Left ventricle myocardium inferior (tissue), 1 donor: Measurements from ENCODE around the gene ZNF76. TPM values are rescaled to one million over a fixed set of nuclear protein-coding genes. Genes with fewer than 3 reads are reported as not detected.

Experiments
- DNase-seq: peaks from one replicate; pipeline ENCODE4 v3.0.0-alpha.2; 2020
- H3K27ac ChIP-seq: fragments of 200-600 bp; replicated peaks from 2 replicates; pipeline ENCODE4 v1.8.0; 2021
- H3K27me3 ChIP-seq: fragments of 200-600 bp; 2 replicates; pipeline ENCODE4 v1.8.0; 2021; ENCODE audit warnings: low read depth
- H3K36me3 ChIP-seq: fragments of 200-600 bp; 2 replicates; pipeline ENCODE4 v1.8.0; 2021
- H3K4me1 ChIP-seq: fragments of 200-600 bp; 2 replicates; pipeline ENCODE4 v1.8.0; 2021
- H3K4me3 ChIP-seq: fragments of 200-600 bp; 2 replicates; pipeline ENCODE4 v1.8.0; 2021; ENCODE audit warnings: mild to moderate bottlenecking, moderate library complexity
- H3K9me3 ChIP-seq: fragments of 200-600 bp; replicated peaks from 2 replicates; pipeline ENCODE4 v1.8.0; 2021
- intact Hi-C: fragments of 100-400 bp; cut with micrococcal nuclease; formaldehyde crosslinking; loops from one replicate; pipeline ENCODE4 v1.11.0; 2022
- total RNA-seq: library from RNA; stranded (reverse); fragmentation: NEBNext Ultra II Directional; extraction: Animal tissue kit (Norgen Biotek cat#: 25700); gene quantifications from one replicate; pipeline ENCODE4 v1.2.1, GENCODE V29; 2021
- TF ChIP-seq, protein P1 (sequence below): fragments of 200-600 bp; IDR thresholded peaks from 2 replicates; pipeline ENCODE4 v1.8.0; 2021; ENCODE audit warnings: antibody characterized with exemption, mild to moderate bottlenecking, borderline replicate concordance
- donor health status: DM: no; HTN: yes; CAD: no; lungs with severe emphysema.

ZNF76 gene
- total RNA-seq, 1 donor from 2014 or later: 38.7 TPM

DNA sequence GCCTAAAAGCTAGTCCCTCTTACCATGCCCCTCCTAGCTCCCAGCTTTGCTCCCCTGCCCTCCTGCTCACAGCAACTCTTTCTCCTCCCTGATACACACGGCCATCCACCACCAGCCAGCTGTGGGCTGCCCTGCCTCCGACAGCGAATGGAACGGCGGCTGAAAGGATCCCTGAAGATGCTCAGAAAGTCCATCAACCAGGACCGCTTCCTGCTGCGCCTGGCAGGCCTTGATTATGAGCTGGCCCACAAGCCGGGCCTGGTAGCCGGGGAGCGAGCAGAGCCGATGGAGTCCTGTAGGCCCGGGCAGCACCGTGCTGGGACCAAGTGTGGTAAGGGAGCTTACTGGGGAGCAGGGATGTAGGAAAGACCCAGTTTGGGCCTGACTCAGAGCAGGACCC, 16.6 kb upstream of the ZNF76 start:
- no peak for DNase-seq
- intact Hi-C loops: loop anchor here (10.0 kb wide), 1 partner anchor 98 kb away; the partner anchor contains the start of gene TCP11
- TF ChIP-seq, protein P1, sequence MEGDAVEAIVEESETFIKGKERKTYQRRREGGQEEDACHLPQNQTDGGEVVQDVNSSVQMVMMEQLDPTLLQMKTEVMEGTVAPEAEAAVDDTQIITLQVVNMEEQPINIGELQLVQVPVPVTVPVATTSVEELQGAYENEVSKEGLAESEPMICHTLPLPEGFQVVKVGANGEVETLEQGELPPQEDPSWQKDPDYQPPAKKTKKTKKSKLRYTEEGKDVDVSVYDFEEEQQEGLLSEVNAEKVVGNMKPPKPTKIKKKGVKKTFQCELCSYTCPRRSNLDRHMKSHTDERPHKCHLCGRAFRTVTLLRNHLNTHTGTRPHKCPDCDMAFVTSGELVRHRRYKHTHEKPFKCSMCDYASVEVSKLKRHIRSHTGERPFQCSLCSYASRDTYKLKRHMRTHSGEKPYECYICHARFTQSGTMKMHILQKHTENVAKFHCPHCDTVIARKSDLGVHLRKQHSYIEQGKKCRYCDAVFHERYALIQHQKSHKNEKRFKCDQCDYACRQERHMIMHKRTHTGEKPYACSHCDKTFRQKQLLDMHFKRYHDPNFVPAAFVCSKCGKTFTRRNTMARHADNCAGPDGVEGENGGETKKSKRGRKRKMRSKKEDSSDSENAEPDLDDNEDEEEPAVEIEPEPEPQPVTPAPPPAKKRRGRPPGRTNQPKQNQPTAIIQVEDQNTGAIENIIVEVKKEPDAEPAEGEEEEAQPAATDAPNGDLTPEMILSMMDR: no peak
- peaks cover 45% of the 10 kb centered on the region for H3K36me3 ChIP-seq
- H3K4me3 ChIP-seq: no peak overlapping the region
- peaks cover 35% of the 10 kb centered on the region for H3K4me1 ChIP-seq
- no peaks in the 10 kb centered on the region for H3K27me3 ChIP-seq
- H3K27ac ChIP-seq: no peak overlapping the region
- no peaks in the 10 kb centered on the region for H3K9me3 ChIP-seq

DNA sequence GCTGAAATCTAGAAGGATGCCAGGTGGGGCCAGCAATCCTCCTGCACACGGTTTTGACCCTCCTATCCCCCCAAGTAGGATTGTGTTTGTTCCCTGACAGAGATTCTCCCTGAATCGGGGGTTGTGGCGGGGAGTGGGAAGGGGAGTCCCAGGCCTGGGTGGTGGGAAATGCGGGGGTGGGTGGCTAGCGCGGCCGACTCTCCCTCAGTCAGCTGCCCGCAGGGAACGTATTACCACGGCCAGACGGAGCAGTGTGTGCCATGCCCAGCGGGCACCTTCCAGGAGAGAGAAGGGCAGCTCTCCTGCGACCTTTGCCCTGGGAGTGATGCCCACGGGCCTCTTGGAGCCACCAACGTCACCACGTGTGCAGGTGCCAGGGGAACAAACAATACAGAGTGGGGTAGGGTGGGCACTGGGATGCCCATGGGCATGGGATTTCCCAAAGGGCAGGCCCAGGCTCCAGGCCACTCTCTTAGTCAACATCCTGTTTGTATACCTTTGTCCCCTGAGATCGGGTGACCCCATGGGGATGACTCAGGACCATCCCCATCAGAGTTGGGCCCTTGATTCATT, 16.1 kb upstream of the ZNF76 start:
- no peak overlapping the region for H3K4me3 ChIP-seq
- peaks cover 35% of the 10 kb centered on the region for H3K4me1 ChIP-seq
- no peak overlapping the region for H3K27ac ChIP-seq
- no peak for DNase-seq
- intact Hi-C loops: loop anchor here (10.0 kb wide), 1 partner anchor 99 kb away; the partner anchor contains the start of gene TCP11
- H3K9me3 ChIP-seq: no peaks in the 10 kb centered on the region
- no peaks in the 10 kb centered on the region for H3K27me3 ChIP-seq
- TF ChIP-seq, protein P1: no peak
- H3K36me3 ChIP-seq: peaks cover 45% of the 10 kb centered on the region

DNA sequence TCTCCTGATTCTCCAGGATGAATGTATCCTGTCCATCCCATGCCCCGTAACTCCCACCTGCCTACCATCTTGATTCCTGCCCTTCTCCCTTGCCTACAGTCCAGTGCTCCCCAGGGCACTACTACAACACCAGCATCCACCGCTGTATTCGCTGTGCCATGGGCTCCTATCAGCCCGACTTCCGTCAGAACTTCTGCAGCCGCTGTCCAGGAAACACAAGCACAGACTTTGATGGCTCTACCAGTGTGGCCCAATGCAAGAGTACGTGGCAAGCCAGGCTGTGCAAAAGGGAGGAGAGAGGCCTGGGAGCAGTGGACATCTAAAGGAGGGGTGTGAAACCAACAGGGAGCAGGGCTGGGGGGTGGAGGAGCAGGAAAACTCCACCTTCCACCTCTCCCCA, 15.0 kb upstream of the ZNF76 start:
- Histone ChIP-seq H3K36me3 (peaks cover 43% of the 10 kb centered on the region), H3K4me1 (peaks cover 35% of the 10 kb centered on the region)

DNA sequence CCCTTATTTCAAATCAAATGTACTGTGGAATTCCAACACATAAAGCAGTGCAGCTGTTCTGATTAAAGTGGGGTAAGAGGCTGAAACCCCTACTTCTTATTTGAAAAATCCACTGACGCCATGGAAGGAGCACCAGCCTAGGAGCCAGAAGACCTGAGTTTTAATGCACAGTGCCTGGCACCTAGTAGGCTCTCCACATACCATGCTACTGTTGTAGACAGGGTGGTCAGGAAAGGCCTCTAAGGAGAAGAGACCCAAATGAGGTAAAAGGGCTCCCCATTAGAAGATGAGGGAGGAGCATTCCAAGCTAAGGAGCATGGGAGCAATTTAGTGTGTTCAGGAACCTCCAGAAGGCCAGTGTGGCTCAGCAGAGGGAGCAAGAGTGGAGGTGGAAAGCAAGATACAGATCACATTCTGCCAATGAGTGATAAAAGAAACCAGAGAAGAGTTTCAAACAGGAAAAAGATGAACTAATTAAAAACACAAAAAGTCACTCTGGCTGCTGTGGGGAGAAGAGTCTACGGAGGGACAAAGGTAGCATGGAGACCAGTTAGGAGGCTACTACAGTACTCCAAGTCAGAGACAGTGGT, 11.8 kb upstream of the ZNF76 start:
- Histone ChIP-seq H3K9me3 (no peaks in the 10 kb centered on the region), H3K36me3 (peaks cover 34% of the 10 kb centered on the region), H3K27ac (no peak overlapping the region), H3K4me1 (peaks cover 39% of the 10 kb centered on the region), H3K4me3 (no peak overlapping the region), H3K27me3 (no peaks in the 10 kb centered on the region)
- DNase-seq: no peak
- intact Hi-C loops: loop anchor here (10.0 kb wide), 1 partner anchor 103 kb away; the partner anchor contains the start of gene TCP11
- TF ChIP-seq, protein P1: no peak

More for the DNA sequence above, 15.0 kb upstream of the ZNF76 start:
- DNase-seq: no peak
- TF ChIP-seq, protein P1: no peak
- Histone ChIP-seq H3K9me3 (no peaks in the 10 kb centered on the region), H3K4me3 (no peak overlapping the region), H3K27me3 (no peaks in the 10 kb centered on the region), H3K27ac (no peak overlapping the region)
- intact Hi-C loops: loop anchor here (10.0 kb wide), 1 partner anchor 100 kb away; the partner anchor contains the start of gene TCP11

DNA sequence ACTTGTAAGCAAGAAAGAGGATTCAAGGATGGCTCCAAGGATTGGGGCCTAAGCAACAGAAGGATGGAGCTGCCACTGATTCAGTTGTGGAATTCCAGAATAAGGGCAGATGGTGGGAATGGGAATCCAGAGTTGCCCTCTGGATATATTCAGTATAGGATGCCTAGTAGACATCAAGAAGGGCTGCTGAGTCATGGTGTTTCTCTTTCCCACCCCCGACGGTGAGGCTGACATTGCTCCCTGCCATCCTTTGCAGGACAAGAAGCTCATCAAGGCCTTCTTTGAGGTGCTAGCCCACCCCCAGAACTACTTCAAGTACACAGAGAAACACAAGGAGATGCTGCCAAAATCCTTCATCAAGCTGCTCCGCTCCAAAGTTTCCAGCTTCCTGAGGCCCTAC, 11.2 kb upstream of the ZNF76 start:
- H3K36me3 ChIP-seq: peaks cover 30% of the 10 kb centered on the region
- peaks cover 45% of the 10 kb centered on the region for H3K4me1 ChIP-seq
- no peak overlapping the region for H3K4me3 ChIP-seq
- DNase-seq: no peak
- peak overlapping the region; percentile 45 for H3K27ac ChIP-seq
- TF ChIP-seq, protein P1: no peak
- H3K27me3 ChIP-seq: no peaks in the 10 kb centered on the region
- no peaks in the 10 kb centered on the region for H3K9me3 ChIP-seq
- intact Hi-C loops: loop anchor here (10.0 kb wide), 1 partner anchor 103 kb away; the partner anchor contains the start of gene TCP11
